Islet of Langerhans (tissue), 1 donor: ENCODE results near the gene CT47C1.
"Not testable (repeated sequence)": the region's sequence is repeated elsewhere in the genome, so short reads cannot be mapped to it uniquely, and the experiment has no call there.

Experiments used
- FAIRE-seq: peaks from one replicate; lab custom pipeline; 2011; peaks lifted over from hg19 to GRCh38; lab: Jason Lieb, UNC

CT47C1 gene

DNA sequence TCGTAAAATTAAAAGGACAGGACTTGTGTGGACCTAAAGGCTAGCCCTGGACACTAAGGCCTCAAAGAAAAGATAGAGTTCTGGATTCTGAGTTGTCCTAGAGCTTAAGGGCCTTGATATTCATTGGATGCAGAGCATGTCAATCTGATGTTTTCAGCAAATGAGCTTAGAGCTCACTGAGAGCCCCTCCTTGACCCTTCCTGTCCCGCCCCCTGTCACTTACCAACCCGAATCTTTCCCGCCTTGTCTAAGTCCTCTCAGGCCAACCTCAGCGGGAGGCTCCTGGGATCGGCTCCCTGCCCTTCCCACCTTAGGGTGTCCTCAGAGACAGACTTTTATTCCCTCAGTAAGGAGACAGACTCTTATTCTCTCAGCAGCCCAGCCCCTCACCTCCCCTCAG lies at the start of gene CT47C1:
CT47C1 (plus strand) TSS at position 250 of the 400 bp plus-strand sequence. CDS start 233 bp downstream, outside the sequence.
- no peak for FAIRE-seq

DNA sequence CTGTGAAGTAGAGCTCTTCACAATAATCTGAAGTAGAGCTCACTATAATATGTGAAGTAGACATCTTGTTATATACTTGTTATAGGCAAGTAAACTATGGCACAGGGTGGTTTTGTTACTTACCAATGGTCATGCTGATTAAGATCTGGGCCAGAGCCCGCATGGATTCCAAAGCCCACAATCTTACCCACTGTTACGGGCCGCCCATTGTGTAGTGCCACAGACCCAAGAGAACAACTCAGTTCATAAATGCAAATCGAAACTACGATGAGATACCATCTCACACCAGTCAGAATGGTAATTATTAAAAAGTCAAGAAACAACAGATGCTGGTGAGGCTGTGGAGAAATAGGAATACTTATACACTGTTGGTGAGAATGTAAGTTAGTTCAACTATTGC lies 46.9 kb upstream of the CT47C1 start:
- FAIRE-seq, result no peak

DNA sequence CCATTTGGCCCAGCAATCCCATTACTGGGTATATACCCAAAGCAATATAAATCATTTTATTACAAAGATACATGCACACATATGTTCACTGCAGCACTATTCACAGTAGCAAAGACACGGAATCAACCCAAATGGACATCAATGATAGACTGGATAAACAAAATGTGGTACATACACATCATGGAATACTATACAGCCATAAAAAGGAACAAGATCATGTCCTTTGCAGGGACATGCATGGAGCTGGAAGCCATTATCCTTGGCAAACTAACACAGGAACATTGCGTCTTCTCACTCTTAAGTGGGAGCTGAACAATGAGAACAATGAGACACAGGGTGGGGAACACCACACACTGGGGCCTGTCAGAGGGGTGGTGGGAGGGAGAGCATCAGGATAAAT lies 46.4 kb upstream of the CT47C1 start:
- not testable (repeated sequence) for FAIRE-seq

DNA sequence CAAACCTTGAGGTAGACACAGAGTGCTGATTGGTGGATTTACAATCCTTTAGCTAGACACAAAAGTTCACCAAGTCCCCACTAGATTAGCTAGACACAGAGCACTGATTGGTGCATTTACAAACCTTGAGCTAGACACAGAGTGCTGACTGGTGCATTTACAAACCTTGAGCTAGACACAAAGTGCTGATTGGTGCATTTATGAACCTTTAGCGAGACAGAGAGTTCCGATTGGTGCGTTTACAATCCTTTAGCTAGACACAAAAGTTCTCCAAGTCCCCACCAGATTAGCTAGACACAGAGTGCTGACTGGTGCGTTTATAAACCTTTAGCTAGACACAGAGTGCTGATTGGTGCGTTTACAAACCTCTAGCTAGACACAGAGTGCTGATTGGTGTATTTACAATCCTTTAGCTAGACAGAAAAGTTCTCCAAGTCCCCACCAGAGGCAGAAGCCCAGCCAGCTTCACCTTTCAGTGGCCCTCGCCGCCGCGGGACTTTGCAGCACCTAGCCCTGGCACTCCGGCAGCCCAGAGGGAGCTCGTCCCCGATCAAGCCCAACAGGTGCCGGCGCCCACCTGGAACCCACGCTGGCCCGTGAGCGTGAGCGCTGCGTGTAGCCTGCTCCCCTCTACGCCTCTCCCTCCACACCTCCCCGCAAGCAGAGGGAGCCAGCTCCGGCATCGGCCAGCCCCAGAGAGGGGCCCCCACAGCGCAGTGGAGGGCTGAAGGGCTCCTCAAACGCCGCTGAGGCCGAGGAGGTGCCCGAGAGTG lies 44.6 kb upstream of the CT47C1 start:
- not testable (repeated sequence) for FAIRE-seq

DNA sequence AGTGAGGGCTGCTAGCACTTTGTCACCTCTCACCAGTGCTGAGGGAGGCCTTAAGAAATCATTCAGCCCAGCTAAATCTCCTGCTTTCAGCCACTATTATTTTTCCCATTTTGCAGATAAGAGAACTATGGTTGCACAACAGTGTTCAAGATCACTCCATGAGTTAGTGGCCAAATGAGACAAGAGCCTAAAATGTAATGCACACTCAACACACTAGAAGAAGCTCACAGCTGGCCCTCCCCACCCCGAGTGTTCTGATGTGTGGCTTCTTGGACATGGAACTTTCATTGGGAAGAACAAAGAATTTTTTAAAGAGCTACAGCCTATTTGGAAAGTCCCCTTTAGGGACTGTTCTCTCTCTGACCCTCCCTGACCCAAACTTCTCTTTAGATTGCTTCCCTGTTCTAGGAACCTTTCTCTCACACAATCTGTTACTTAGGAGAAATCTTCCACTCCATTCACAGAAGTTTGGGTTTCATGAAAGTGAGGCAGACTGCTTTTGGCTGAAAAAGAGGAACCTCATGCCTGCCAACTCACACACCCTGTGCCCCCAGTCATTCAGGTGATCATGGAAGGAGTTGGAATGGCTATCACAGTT lies 44.0 kb upstream of the CT47C1 start:
- no peak for FAIRE-seq

DNA sequence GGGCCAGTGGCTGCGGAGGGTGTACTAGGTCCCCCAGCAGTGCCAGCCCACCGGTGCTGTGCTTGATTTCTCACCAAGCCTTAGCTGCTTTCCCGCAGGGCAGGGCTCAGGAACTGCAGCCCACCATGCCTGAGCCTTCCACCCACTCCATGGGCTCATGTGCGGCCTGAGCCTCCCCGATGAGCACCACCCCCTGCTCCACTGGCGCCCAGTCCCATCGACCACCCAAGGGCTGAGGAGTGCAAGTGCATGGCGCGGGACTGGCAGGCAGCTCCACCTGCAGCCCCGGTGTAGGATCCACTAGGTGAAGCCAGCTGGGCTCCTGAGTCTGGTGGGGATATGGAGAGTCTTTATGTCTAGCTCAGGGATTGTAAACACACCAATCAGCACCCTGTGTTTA lies 43.1 kb upstream of the CT47C1 start:
- FAIRE-seq, result not testable (repeated sequence)

DNA sequence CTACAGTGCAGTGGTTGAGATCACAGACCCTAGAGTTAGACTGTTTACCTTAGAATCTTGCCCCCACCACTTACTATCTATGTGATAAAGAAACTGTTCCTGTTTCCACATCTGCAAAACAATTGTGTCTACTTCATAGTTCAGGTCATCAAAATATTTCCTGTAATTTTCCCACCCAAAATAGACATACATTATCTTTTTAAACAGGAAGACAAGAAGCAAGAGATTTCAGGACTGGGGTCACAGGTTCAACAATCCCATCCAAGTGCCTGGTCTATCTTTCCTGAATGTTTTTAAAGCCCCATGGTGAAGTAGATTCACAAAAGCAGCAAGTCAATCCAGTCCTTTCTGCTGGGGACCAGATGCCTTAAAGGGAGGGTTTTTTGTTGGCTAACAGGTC lies 41.8 kb upstream of the CT47C1 start:
- no peak for FAIRE-seq

DNA sequence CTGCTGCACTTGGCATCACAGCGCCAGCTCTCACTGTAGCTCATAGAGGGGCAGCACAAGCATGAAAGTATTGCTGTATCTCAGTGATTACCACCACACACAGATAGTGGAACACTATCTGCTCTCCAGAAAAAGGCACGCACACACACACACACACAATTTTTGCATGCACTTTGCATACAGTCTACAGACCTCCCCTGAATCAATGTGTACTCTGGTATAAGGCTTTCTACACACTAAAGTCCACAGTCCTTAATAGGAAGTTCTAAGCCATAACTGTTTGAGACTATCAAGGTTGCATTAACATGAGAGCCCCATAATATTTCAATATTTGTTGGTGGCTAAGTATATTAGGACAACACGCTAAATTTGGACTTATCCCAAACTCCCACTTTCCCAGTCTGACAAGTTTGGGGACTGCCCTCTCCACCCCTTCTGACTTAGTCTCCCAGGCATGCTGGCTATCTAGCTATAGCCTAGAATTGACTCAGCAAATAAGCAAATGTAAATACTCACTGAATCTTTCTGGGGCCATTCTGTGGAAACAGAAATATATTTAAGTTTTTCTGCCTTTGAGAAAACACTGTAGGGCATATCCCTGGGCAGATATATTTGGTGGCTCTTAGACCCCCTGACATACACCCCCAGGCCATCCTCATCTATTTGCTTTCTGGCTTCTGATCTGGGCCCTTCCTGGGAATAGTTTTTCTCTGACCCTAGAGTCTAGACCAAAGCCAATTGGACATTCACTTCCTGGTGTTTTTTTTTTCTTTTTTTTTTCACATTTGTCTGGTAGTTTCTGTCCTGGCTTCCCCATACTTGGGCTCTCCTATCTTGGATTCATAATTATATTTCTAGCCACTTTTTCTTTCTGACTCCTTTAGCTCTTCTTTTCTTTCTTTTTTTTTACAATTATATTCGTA lies 36.4 kb upstream of the CT47C1 start:
- no peak for FAIRE-seq

DNA sequence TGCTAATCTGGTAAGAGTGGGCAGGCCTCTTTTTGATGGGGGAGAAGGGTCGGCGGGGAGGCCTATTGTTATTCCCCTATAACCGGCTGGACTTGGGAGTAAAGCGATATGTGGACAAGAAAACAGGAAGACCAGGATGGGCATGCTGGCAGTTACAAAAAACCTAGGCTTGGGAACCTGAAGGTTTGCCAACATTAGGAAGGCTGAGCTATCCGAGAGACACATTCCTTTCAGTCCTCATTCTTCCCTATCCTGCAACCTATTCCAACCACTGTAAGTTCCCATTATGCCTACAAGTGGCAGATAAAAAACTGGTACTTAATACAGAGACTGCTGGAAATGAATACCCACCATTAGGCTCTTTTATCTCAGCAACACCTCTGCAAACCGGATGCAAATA lies 32.4 kb upstream of the CT47C1 start:
- FAIRE-seq, result no peak

DNA sequence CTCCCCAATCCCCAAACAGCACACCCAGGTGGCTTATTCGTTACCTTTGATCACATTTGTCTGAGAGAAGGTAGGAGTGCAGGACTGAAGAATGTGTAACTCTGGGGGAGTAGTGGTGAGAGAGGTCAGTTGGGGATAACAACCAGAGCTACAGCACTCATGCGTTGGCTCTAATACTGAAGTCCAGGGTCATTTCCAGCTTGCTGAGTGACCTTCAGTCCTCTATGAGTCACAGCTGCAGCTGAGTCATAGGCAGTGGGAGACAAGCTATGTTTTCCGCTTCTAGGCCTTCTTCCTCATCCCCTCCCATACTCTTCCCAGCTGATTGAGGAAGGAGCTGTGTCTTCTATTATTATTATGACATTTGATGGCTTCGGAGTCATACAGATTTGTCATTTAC lies 31.6 kb upstream of the CT47C1 start:
- FAIRE-seq, result peak; percentile 9

DNA sequence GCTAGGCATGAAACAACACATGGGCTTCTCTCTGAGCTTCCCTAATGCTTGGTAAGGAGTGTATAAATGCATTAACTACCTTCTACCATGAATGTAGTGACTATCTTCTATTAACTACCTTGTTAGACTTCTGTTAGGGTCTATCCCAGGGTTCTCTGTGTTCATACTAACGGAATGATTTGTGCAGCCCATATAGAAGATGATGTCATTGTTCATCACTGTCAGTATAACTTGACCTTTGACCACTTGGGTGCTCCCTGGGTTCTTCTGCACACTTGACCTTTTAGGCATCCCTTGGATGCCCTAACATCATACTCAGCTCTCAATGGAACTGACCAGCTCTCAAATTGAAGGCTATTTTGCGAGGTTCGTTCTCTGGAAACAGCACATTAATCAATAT lies 30.8 kb upstream of the CT47C1 start:
- no peak for FAIRE-seq

DNA sequence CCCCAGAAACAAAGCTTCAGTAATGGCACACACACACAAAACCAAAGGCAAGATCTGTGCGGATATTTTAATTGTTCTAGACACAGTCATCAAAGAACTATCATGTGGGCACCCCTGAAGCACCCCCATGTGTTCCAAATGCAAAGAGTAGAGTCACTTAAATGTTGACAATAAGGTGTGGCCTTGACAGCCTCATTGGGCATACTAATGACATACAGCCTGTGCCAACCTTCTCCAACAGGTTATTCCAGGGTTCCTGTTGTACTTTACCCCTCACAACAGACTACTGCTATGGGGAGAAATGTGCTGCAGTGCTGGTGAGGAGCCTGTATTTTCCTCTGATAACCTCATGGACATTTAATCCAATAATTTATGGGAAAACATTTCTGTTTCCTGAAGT lies 29.8 kb upstream of the CT47C1 start:
- FAIRE-seq, result no peak

DNA sequence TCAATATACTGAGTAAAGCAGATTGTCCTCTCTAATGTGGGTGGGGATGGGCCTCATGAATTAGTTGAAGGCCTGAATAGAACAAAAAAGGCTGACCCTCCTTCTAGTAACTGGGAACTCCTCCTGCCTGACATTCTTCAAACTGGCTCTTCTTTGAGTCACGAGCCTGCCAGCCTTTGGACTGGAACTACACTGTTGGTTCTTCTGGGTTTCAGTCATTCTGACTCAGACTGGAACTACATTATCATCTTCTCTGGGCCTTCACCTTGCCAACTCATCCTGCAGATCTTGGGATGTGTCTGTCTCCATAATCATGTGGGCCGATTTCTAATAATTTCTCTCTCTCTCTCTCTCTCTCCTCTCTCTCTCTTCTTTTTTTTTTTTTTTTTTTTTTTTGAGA lies 26.9 kb upstream of the CT47C1 start:
- no peak for FAIRE-seq

DNA sequence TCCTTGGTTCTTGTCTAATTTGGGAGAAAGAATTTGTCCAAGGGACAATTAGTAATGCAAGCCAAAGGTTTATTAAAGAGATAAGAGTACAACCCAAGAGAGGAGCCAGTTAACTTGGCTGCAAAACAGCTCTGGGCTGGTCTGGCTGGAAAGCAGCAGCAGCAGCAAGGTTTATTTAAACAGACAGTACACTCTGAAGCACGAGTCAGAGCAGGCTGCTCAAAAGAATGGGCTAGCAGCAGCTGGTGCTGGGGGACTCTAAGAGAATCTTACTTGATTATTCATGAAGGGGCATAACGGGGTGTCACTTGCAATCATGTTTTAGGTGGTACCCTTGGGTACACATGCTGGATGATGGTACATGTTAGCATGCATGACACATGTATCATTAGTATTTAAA lies 17.1 kb upstream of the CT47C1 start:
- FAIRE-seq, result no peak

DNA sequence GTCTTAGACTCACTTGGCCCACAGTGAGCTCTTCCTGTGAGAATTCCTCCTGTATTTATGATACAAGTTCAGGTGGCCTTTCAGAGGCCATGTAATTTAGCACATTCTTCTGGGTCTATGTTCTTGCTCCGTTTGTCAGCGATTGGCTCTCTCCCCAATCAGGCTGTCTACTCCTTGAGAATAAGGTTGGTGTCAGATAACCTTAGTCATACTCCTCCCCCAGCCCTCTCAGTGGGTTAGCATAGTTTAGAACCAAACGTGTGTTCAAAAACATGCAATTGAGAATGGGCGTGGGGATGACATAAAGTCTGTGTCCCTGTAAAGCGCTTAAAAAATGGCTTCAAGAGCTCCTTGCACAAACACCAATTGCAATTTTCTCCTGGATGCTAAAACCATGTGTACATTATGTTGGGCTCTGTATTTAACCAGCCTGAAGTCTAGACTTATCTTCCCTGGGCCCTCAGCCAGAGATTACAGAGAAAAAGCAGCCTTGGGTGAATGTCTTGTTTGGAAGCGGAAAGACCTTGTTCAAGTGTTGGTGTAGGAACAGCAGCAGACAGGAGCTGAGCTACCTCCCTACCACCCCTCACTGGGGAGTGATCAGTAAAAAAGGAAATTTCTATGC lies 9.9 kb upstream of the CT47C1 start:
- no peak for FAIRE-seq

DNA sequence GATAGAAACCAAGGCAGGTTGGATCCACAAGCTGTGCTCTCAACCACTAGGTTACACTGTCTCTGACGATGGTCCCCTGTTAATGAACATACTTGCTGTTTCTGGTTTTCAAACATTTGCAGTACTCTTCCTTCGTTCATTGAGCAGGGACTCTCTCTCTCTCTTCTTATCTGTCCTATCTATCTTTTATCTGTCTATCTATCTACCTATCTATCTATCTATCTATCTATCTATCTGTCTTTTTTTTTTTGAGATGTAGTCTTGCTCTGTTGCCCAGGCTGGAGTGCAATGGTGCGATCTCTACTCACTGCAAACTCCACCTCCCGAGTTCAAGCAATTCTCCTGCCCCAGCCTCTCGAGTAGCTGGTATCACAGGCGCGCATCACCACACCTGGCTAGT lies 9.4 kb upstream of the CT47C1 start:
- no peak for FAIRE-seq

DNA sequence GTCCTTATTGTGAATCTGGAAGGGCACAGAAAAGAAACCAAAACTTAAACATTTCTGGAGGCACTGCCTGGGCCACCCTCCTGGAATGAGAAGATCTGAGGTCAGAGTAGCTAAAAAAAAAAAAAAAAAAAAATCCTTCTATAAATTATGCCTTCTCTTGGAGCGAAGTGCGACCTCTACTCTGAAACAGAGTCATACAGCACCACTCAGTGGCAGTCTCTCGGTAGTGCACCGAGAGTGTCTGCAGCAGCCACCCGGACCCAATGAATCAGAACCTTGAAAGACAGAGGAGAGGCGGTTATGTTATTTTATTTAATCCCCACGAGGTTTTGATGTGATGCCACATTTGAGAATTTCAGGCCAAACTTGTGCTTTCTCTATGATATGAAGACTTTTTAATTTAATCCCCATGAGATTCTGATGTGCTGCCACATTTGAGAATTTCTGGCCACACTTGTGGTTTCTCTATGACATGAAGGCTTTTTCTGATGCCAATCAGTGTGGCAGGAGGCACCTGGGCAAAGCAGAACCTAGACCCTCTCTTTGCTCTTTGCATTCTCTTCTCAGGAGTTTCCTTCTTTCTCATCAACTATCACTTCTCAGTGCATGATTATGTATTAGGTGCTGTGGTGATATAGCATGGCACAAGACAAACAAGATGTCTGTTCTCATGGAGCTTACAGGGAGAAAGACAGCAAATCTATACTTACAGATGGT lies 5.6 kb upstream of the CT47C1 start:
- peak; percentile 79 for FAIRE-seq

DNA sequence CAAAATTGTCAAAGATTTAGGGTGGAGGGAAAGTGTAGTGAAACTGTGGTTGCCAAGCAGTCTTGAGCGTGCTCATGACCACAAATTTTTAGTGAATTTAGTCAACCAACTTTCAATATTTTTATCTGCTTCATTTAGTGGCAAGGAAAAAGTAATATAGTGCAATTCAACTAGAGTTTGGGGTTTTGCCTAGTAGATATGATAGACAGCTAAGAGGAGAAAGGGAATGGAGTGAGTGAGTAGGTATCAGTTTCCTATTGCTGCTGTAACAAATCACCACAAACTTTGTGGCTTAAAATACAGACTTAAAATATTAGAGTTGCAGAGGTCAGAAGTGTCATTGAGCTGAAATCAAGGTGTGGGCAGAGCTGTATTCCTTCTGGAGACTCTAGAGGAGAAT lies 3.7 kb upstream of the CT47C1 start:
- FAIRE-seq, result no peak

DNA sequence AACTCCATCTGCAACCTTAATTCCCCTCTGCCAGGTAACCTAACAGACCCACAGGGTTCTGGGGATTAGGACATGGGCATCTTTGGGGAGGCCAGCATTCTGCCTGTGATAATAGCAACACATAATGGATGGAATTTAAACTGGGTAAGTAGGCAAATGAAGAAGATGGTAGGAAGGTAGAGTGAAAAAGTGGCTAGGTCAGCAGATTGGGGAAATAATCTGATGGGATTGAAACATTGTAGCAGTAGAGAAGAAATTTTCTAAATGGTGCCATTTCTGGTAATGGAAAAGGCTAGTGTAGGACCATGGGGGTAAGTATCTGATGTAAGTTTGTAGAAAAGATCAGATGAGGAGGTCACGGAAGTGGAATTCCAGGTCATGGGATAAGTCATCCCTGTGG lies 3.0 kb upstream of the CT47C1 start:
- FAIRE-seq, result no peak

DNA sequence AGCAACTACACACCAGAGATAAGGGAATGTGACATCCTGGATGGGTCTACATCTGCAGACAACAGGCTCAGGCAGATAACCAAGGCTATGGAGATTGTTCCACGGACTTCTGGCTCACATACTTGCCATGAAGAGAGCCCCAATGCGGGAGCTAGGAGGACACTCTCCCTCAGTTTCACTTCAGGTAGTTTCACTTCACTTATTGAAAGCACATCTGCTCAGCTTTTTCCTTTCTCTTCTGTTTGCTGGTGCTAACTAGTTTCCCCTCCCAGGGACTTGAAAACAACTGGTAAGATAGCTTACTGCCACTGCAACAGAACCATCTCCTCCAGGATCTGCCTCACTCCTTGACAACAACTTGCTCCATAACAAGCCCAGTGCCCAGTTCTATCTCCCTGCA lies 1.4 kb upstream of the CT47C1 start:
- no peak for FAIRE-seq

DNA sequence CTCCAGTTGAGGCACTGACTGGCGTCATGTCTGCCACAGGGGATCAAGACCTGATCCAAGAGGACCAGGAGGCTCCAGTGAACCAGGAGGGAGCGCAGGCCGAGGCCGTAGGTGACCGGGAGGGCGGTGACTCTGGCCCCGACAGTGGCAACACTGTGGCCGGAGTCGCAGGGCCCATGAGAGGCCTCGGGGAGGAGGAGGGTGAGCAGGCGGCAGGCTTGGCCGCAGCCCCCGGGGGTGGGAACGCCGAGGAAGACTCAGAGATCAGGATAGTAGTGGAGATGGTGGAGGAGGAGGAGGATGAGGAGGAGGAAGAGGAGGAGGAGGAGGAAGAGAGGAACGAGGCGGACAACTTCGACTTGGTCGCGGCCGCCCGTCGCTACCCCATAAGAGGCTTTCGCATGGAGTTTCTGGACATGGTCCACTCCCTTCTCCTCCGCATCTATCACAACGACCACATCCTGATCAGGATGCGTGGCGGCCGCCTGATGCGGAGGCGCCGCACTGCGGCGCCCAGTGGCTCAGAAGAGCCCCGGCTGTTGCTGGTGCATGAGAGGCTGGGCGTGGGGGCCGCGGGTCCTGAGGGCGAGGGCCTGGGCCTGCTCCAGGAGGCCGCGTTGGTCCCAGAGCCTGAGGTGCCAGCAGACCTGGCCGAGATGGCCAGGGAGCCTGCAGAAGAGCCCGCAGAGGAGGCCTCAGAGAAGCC lies 560 bp downstream of the CT47C1 start:
- no peak for FAIRE-seq
